NT2/D1 (cell line): Measurements from ENCODE around the gene PXMP2.

Experiments used
- SUZ12 ChIP-seq: IDR thresholded peaks from 2 replicates; pipeline ENCODE4 v1.6.1; 2011; ENCODE audit not compliant: insufficient read length, insufficient read depth; ENCODE audit errors: extremely low read depth
- YY1 ChIP-seq: IDR thresholded peaks from 2 replicates; pipeline ENCODE4 v1.6.1; 2011; ENCODE audit not compliant: insufficient read length, insufficient read depth
- ZNF274 ChIP-seq: IDR thresholded peaks from 2 replicates; pipeline ENCODE4 v1.6.1; 2011; ENCODE audit warnings: mild to moderate bottlenecking, low read depth, low read length

DNA sequence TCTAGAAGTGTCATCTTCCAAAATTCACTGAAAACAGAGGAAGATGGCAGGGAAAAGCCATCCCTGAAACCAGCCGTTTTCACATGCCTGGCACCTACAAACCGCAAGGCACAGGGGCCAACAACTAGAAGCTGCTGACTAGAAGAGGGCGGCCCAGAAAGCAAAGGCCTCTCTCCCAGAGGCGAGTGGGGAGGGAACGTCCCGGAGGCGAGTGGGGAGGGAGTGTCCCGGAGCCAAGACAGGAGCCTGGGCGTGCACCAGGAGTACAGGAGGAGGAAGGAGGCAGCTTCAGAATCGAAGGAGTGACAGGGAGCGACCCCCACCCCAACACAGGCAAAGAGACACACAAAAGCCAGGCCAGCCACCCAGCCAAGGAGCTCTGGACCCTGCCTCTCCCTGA lies 53.3 kb downstream of the PXMP2 start:
- no peak for TF ChIP-seq SUZ12
- no peak for TF ChIP-seq ZNF274
- no peak for TF ChIP-seq YY1
